PFSK-1 (cell line): ENCODE measurements around the gene RAD17.

Experiments
- FOXP2 ChIP-seq: optimal IDR thresholded peaks from 2 replicates; pipeline ENCODE3; 2011; ENCODE audit warnings: borderline replicate concordance, control low read depth, inconsistent platforms; ENCODE audit not compliant: insufficient read depth; ENCODE audit errors: extremely low read length, extremely low read depth
- POLR2AphosphoS5 ChIP-seq: IDR thresholded peaks from 2 replicates; pipeline ENCODE4 v1.6.1; 2012; ENCODE audit warnings: low read depth, mild to moderate bottlenecking, control low read depth, low read length, moderate library complexity
- REST ChIP-seq, 2 experiments: IDR thresholded peaks; 2 replicates each; pipeline versions ENCODE4 v1.6.1 to v1.8.0; 2011 to 2012; ENCODE audit warnings: low read depth in 2 of 2, low read length in 2 of 2, control low read depth in 1 of 2, inconsistent platforms in 1 of 2, mild to moderate bottlenecking in 1 of 2, moderate library complexity in 1 of 2; ENCODE audit not compliant: insufficient read depth in 1 of 2
- SIN3A ChIP-seq: IDR thresholded peaks from 2 replicates; pipeline ENCODE4 v1.6.1; 2012; ENCODE audit warnings: mild to moderate bottlenecking, low read length, moderate library complexity, borderline replicate concordance; ENCODE audit not compliant: insufficient read depth
- TAF1 ChIP-seq: IDR thresholded peaks from 2 replicates; pipeline ENCODE4 v1.6.1; 2012; ENCODE audit warnings: low read length, control low read depth, borderline replicate concordance; ENCODE audit not compliant: insufficient read depth

Gene RAD17

GRCh38 chr5:69454460-69455249 is 85.0 kb downstream of the RAD17 start:
- TF ChIP-seq TAF1: no peak
- no peak for TF ChIP-seq REST (IDR thresholded peaks at IDR 0.05; ENCODE audit: insufficient read depth in 1 of 2, low read depth in 2 of 2, low read length in 2 of 2)
- TF ChIP-seq FOXP2: no peak
- TF ChIP-seq SIN3A: no peak
- TF ChIP-seq POLR2AphosphoS5: no peak

- TF ChIP-seq POLR2AphosphoS5 (no peak), SIN3A (no peak), REST (IDR thresholded peaks at IDR 0.05; ENCODE audit: insufficient read depth in 1 of 2, low read depth in 2 of 2, low read length in 2 of 2) (no peak), TAF1 (no peak)
Observed at GRCh38 chr5:69462170-69462569, 92.6 kb downstream of the RAD17 start.
